ENCODE measurements around the gene SLC2A4. TPM values are rescaled to one million over a fixed set of nuclear protein-coding genes. Genes with fewer than 3 reads are reported as not detected.

Gene SLC2A4
- total RNA-seq, 1 experiment from 2014 or later: 1.5 TPM

DNA sequence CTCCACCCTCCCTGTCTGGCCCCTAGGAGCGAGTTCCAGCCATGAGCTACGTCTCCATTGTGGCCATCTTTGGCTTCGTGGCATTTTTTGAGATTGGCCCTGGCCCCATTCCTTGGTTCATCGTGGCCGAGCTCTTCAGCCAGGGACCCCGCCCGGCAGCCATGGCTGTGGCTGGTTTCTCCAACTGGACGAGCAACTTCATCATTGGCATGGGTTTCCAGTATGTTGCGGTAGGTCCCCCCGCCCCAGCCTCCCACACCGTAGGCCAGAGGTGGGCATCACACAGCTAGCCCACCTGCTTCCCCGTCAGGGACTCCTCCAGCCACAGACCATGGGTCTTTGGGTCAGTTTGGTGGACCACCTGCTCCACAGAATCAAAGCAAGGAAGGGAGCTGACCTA lies 4.2 kb downstream of the SLC2A4 start:
- no peak overlapping the region for H3K4me2 ChIP-seq
- H3K4me3 ChIP-seq: no peak overlapping the region
- no peaks in the 10 kb centered on the region for H4K20me1 ChIP-seq (ENCODE audit: insufficient read depth)
- ChIA-PET POLR2A (ENCODE audit: unreplicated experiment) (no interaction called here), CTCF (no interaction called here)
- H2AFZ ChIP-seq: no peak overlapping the region
- peaks cover 4% of the 10 kb centered on the region; the same call in 1 of the 2 replicates for H3F3A ChIP-seq (ENCODE audit: insufficient read depth, low read depth)
- H3K9me3 ChIP-seq (ENCODE audit: insufficient read depth, low read depth): no peaks in the 10 kb centered on the region
- H3K79me2 ChIP-seq (ENCODE audit: low read depth): no peaks in the 10 kb centered on the region
- H3K9me2 ChIP-seq (ENCODE audit: insufficient read depth): no peaks in the 10 kb centered on the region
- no peak for DNase-seq
- H3K27ac ChIP-seq: no peak overlapping the region
- BruUV-seq (replicated peaks): no TSS peak
- no peaks in the 10 kb centered on the region for H3K4me1 ChIP-seq (replicated peaks; ENCODE audit: insufficient read depth)
- H3K36me3 ChIP-seq (ENCODE audit: low read depth): no peaks in the 10 kb centered on the region
- intact Hi-C loops (cut with micrococcal nuclease; ENCODE audit: unreplicated experiment): no loop called here
- TF ChIP-seq, protein P1, sequence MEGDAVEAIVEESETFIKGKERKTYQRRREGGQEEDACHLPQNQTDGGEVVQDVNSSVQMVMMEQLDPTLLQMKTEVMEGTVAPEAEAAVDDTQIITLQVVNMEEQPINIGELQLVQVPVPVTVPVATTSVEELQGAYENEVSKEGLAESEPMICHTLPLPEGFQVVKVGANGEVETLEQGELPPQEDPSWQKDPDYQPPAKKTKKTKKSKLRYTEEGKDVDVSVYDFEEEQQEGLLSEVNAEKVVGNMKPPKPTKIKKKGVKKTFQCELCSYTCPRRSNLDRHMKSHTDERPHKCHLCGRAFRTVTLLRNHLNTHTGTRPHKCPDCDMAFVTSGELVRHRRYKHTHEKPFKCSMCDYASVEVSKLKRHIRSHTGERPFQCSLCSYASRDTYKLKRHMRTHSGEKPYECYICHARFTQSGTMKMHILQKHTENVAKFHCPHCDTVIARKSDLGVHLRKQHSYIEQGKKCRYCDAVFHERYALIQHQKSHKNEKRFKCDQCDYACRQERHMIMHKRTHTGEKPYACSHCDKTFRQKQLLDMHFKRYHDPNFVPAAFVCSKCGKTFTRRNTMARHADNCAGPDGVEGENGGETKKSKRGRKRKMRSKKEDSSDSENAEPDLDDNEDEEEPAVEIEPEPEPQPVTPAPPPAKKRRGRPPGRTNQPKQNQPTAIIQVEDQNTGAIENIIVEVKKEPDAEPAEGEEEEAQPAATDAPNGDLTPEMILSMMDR (conservative IDR thresholded peaks at IDR 0.05): no peak
- TF ChIP-seq EZH2 (IDR thresholded peaks at IDR 0.05; ENCODE audit: low read depth): no peak
- peaks cover 5% of the 10 kb centered on the region; the same call in 1 of the 2 replicates for H3K27me3 ChIP-seq (ENCODE audit: insufficient read depth, low read depth)

DNA sequence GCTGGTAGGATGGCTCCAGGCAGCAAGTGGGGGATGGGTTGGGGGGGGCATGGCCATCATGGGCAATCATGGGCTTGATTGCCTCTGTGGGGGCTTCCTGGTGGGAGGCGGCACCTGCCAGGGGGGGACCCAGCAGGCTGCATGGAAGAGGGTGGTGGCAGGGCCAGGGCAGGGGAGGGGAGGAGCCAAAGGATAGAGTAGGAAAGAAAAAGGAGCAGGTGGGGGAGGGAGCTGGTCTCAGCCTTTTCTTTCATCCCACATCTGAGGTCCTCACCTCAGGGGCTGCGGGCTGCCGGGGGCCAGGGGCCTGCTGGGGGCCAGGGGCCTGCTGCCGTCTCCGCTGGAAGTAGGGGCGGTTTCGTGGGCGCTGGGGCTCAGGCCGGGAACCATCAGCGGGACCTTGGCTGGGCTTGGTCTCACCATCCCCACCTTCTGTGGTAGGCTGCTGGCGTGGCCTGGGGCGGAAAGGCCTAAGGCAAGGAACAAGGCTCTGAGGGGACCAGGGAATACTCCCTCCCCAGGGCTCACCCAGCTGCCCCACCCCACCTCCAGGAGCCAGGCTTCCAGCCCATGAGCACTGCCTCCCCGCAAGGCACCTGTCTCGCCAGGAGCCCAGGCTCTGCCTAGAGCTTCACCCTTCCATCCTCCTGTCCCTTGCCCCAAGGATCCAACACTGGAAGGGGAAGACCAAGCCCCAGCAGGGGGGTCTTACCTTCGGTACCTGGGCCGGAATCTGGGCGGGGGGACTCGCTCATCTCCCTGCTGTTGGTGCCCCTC lies 7.9 kb downstream of the SLC2A4 start:
- Histone ChIP-seq H3F3A (ENCODE audit: insufficient read depth, low read depth) (peaks cover 16% of the 10 kb centered on the region; the same call in 1 of the 2 replicates), H4K20me1 (ENCODE audit: insufficient read depth) (no peaks in the 10 kb centered on the region), H2AFZ (no peak overlapping the region), H3K9me3 (ENCODE audit: insufficient read depth, low read depth) (no peaks in the 10 kb centered on the region), H3K4me2 (no peak overlapping the region), H3K27me3 (ENCODE audit: insufficient read depth, low read depth) (peaks cover 10% of the 10 kb centered on the region; the same call in 1 of the 2 replicates), H3K36me3 (ENCODE audit: low read depth) (no peaks in the 10 kb centered on the region), H3K4me1 (replicated peaks; ENCODE audit: insufficient read depth) (peaks cover 21% of the 10 kb centered on the region), H3K79me2 (ENCODE audit: low read depth) (no peaks in the 10 kb centered on the region), H3K9me2 (ENCODE audit: insufficient read depth) (no peaks in the 10 kb centered on the region), H3K27ac (no peak overlapping the region), H3K4me3 (no peak overlapping the region)
- DNase-seq: no peak
- ChIA-PET POLR2A (ENCODE audit: unreplicated experiment) (no interaction called here), CTCF (interaction anchor here (0.5 kb wide), 1 partner anchor 47 kb away, joined by 6 read pairs; the partner anchor contains the start of gene GABARAP)
- TF ChIP-seq EZH2 (IDR thresholded peaks at IDR 0.05; ENCODE audit: low read depth): no peak
- TF ChIP-seq, protein P1 (conservative IDR thresholded peaks at IDR 0.05): no peak
- intact Hi-C loops (cut with micrococcal nuclease; ENCODE audit: unreplicated experiment): no loop called here
- no TSS peak for BruUV-seq (replicated peaks)

DNA sequence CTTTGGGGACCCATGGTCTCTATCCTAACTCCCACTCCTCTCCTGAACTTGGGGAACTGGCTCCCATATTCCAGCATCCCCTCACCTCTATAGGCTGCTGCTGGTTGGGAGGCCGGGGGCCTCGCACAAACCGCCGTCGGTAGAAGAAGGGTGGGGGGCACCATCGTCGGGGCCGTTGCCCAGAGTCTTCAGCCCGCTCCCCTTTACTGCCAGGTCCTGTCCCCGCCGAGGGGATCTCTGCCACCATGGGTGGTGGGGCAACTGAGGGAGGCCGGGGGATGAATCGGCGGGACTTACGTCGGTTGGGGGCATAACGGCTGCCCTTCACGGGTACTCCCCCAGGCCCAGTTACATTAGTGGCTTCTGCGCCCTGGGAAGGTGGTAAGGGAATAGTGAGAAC lies 8.6 kb downstream of the SLC2A4 start:
- DNase-seq: no peak
- Histone ChIP-seq H3F3A (ENCODE audit: insufficient read depth, low read depth) (peaks cover 16% of the 10 kb centered on the region; the same call in 1 of the 2 replicates), H3K9me3 (ENCODE audit: insufficient read depth, low read depth) (no peaks in the 10 kb centered on the region), H3K36me3 (ENCODE audit: low read depth) (no peaks in the 10 kb centered on the region), H3K4me1 (replicated peaks; ENCODE audit: insufficient read depth) (peaks cover 21% of the 10 kb centered on the region), H3K9me2 (ENCODE audit: insufficient read depth) (no peaks in the 10 kb centered on the region), H3K4me3 (no peak overlapping the region), H4K20me1 (ENCODE audit: insufficient read depth) (no peaks in the 10 kb centered on the region), H3K4me2 (no peak overlapping the region), H2AFZ (no peak overlapping the region), H3K27ac (no peak overlapping the region), H3K79me2 (ENCODE audit: low read depth) (no peaks in the 10 kb centered on the region), H3K27me3 (ENCODE audit: insufficient read depth, low read depth) (peaks cover 10% of the 10 kb centered on the region; the same call in 1 of the 2 replicates)
- TF ChIP-seq, protein P1 (conservative IDR thresholded peaks at IDR 0.05): no peak
- no peak for TF ChIP-seq EZH2 (IDR thresholded peaks at IDR 0.05; ENCODE audit: low read depth)
- CTCF ChIA-PET: no interaction called here
- intact Hi-C loops (cut with micrococcal nuclease; ENCODE audit: unreplicated experiment): no loop called here
- BruUV-seq (replicated peaks): no TSS peak
- POLR2A ChIA-PET (ENCODE audit: unreplicated experiment): no interaction called here
